Stimulated activated CD8-positive, alpha-beta memory T cell treated with anti-CD3 and anti-CD28 coated beads, Interleukin-12 subunit alpha, Interleukin-12 subunit beta, amount 100 ng/mL, for 4 hours (primary cell): Measurements from ENCODE around the gene RND2.

Experiments
- DNase-seq: peaks from one replicate; pipeline ENCODE4 v3.0.0-alpha.2; 2020; ENCODE audit warnings: low read depth

The RND2 gene

DNA sequence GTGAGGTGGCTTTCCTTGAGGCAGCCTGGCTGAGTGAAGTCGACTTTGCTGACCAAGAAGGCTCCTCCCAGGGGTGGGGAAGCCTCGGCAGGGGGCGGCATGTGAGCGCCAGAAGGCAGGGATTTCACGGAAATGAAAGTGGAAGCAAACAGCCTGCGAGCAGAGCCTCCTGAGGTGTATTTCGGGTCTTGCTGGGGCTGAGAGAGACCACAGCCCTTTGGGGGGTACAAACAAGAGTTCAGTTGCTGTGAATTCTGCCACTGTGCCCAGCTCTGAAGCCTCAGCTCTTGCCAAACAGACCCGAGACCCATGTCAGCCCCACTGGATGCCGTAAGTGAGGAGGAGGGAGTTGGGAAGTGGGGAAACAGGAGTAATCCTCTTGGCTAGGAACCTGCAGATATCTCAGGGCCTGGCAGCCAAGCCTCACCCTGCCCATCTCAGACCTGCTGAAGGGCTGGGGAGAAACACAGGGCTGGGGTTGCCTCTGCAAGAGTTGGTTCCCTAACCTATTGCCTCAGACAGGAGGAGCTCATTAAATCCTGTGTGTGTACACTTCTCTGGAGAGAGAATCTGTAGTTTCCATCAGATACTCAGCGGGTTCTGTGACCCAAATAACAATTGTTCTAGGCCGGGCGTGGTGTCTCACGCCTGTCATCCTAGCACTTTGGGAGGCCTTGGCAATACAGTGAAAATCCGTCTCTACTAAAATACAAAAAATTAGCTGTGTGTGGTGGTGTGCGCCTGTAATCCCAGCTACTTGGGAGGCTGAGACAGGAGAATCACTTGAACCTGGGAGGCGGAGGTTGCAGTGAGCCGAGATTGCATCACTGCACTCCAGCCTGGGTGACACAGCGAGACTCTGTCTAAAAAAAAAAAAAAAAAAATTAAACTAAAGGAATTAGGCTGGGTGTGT is 18.1 kb upstream of the RND2 start, which contains the start of gene IFI35:
IFI35 (plus strand) TSS at position 146 of the 913 bp plus-strand sequence; CDS start at position 310, 164 bp downstream.
- peak; percentile 73 for DNase-seq

DNA sequence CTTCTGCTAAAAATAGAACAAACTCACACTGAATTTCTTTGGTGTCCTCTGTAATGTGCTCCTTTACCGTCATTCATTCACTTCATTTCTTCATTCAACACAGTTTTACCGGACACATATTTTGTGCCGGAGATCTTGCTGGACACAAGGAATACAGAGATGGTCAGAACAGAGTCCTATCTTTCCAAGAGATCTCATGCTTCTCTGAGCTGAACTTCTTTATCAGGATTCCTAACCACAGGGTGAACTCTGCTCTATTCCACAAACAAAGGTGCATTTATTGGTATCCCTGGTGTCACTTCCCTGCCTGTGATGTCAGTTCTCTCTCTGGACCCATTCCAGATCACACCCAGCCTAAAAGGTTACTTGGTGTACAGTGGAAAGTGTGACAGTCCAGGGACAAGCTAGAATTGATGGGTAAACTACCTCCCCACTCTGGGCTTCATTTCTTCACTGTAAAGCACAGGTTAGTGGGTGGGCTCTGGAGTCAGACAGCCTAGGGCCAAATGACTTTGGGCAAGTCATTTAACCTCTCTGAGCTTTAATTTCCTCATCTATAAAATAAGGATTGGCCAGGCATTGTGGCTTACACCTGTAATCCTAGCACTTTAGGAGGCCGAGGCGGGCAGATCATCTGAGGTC is 14.2 kb upstream of the RND2 start:
- no peak for DNase-seq

DNA sequence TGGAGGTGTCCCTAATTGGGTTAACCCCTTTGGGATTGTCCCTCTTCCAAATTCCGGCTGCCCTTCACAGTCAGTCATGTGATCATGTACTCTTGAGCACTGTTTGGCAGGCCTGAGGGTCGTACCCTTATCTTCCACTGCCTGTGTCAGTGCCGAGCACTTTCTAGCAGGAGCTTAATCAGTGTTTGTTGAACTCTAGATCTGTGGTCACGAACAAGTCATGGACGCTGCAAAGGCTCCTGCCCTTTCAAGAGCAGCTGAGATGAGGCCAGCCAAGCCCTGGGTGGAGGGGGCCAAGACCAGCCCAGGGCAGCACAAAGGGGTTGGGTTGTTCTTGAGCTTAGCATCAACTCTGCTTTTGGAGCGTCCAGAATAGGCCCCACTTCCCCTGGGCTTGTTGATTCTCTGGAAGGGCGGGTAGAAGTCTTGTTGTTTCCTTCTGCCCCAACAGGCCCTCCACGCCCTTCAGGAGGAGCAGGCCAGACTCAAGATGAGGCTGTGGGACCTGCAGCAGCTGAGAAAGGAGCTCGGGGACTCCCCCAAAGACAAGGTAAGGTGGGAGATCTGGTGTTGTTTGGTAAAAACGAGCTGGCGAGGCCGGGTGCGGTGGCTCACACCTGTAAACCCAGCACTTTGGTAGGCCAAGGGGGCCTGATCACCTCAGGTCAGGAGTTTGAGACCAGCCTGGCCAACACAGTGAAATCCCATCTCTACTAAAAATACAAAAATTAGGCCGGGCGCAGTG is 13.1 kb upstream of the RND2 start:
- DNase-seq: no peak

DNA sequence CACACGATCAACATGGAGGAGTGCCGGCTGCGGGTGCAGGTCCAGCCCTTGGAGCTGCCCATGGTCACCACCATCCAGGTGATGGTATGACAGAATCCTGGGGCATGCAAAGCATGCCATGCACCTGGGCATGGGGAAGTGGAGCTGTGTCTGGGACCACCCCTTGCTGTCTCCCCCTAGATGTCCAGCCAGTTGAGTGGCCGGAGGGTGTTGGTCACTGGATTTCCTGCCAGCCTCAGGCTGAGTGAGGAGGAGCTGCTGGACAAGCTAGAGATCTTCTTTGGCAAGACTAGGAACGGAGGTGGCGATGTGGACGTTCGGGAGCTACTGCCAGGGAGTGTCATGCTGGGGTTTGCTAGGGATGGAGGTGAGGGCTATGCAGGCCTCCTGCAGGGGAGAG is 11.7 kb upstream of the RND2 start:
- DNase-seq: no peak

DNA sequence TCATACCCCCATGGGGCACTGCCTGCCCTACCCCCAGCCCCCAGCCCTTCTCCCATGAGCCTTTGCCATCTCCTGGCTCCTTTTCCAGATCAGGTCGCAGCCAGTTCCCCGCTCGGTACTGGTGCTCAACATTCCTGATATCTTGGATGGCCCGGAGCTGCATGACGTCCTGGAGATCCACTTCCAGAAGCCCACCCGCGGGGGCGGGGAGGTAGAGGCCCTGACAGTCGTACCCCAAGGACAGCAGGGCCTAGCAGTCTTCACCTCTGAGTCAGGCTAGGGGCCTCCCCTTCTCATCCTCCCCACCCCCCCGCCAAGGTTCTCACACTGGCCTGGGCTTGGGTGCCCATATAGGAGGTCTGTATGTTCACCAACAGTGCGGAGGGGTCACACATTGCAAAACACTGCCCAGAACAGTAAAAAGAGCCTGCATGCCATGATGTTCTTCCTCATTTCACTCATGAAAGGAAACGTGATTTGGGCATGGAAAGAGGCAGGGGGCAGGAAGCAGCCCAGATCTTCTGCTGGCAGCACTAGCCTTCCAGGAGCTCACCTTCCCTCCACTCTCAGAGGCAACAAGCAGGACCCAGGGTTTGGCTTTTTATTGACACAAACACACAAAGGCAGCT is 10.9 kb upstream of the RND2 start:
- DNase-seq: no peak

DNA sequence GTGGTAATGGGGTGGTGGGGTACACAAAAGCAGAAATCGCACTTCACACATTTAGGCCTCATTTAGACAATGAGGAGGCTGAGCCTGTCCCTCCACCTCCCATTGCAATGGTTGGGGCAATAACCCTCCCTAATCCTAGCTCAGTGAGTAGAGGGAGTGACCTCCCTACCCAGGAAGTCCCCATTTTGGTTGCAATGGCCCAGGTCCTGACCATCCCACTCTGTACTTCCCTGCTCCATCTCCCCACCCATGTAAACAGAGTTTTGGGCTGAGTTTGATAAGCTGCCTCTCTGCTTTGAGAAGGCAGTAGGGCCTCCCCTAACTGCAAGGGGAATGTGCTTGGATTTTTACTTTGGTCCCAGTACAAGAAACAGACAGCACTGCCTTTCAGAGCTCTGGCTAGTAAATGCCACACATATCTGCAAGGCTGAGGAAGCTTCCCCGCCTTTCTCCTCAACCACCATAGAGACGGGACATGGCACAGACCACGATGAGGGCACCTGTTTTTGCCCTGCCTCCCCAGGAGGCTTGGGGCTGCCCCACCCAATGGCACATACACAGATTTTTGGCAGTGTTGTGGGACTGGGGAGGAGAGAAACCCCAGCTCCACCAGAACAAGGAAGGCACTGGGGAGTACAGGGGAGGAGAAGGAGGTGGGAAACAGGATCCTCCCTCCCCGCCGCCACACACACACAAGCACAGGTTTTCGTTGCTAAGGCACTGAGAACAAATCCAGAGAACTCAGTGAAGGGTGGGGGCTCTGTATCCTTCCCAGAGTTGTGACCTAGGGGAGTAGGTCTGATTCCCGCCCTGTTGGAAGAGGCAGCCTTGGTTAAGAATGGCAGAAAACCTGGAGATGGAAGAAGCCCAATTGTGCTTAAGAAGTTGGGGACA is 10.1 kb upstream of the RND2 start:
- DNase-seq: no peak

DNA sequence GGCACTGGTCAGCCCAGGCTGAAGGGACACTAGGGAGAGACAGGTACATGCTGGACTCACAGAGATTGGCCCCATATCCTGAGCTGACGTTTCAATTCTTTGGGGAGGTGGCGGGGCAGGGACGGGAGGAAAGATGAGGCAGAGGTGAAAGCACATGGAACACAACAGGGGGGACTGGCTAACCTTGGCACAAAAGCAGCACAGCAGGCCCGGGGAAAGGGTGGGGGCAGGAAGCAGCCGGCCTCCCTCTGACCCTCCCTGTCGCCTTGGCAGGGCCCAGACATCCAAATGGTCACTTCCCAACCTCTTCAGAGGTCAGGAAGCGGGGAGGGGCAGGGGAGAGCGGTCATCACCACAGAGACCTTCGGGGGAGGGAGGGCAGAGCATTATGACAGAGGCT is 9.5 kb upstream of the RND2 start:
- DNase-seq: no peak

DNA sequence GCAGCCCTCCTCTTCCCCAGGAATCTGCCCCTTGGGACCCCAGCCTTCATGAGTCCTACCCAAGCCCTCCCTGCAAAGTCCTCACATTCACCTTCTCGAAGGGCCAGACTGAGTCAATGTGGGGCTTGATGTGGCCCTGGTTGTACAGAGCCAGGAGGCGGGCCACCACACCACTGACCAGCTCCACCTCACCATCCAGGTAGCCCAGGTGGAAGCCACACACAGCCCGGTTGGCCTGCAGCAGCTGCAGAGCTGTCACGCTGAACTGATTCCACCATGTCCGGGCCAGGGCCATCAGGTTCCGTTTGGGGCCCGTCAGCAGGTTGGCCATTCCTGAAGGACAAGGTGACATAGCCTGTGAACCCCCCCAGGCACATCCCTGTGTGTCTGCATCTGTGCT is 8.8 kb upstream of the RND2 start:
- DNase-seq: no peak

DNA sequence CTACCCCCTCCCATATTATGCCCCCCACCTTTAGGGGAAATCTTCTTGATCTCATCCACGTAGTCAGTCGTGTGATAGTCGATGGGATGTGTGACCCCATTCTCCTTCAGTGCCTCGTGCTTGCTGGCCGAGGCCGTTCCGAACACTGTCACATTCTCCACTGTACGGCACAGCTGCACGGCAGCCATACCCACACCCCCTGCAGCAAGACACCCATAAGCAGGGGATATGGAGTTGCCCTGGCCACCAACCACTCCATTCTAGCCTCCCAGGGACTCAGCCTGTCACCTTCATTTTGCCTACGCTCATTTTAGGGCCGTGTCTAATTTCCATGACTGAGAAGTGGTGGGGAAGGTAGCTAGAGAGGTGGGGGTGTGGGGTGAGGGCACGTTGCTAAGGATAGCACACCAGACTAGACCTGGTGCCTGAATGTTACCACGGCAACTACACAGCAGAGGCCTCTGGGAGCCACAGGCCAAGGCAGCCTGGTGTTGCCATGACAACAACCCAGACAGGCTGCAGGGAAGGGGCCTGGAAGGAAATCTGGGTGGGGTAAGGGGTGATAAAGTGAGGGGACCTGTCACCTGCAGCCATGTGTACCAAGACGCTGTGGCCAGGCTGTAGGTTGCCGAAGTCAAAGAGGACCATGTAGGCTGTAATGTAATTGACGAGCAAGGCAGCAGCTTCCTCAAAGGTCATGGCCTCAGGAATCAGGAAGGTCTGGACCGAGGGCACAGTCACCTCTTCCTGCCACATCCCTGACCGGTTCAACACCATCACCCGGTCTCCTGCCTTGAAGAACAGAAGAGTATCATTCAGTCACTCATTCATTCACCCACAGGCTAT is 6.8 kb upstream of the RND2 start:
- DNase-seq: no peak

DNA sequence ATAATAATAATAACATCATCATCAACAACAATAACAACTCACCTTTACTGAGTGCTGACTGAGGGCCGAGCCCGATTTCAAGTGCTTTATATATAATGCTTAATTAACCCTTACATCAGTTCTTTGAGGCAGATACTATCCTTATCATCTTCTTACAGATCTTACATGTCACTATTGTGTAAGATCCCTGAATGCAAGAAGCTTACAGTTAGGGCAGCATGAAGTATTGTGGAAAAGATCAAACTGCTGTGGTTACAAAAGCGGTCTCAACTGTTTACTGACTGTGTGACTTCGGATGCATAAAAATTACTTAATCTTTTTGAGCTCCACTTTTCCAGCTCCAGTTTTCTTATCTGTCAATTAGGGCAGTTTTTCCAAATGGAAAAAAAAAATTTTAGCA is 6.1 kb upstream of the RND2 start:
- no peak for DNase-seq

DNA sequence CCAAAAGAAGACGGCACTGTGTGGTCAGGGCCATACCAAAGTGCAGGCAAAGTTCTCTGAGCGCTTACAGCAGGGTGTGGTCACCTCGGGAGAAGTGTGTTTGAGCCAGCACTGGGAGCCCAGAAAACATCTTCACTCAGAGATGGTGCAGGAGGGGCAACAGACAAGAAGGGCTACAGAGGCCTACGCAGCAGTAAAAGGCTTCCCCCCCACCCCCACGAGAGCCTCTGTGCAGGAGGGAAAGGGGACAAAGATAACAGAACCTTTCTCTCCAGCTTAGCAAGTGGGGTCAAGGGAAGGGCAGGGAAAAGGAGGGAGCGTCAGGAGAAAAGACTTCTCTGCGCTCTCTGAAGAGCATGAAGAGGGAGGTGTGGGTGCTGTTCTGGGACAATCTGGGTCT is 5.6 kb upstream of the RND2 start:
- DNase-seq: no peak

DNA sequence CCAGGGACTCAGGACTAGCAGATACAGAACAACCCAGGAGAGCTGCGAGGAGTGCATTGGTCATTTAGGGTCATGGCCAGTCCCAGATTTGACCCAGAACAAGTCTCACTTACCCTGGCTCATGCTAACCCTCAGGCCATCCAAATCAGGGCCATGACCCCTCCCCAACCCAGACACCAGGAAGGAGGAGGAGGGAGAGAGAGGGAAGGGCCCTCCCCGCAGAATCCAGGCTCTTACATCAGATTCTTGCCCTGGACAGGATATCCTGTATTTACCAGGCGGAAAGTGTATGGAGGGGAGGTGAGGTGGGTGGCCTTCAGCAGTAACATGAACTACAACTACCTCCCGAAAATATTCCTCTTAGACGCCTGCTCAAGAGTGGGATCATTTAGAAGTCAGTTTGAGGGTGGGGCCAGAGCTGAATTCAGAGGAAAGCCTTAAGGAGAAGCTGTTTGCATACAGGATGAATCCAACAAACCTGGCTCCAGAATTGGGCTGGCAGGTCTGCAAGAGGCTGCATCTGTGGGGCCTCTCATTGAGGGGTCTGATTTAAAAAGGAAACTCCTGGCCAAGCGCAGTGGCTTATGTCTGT is 4.9 kb upstream of the RND2 start:
- no peak for DNase-seq

DNA sequence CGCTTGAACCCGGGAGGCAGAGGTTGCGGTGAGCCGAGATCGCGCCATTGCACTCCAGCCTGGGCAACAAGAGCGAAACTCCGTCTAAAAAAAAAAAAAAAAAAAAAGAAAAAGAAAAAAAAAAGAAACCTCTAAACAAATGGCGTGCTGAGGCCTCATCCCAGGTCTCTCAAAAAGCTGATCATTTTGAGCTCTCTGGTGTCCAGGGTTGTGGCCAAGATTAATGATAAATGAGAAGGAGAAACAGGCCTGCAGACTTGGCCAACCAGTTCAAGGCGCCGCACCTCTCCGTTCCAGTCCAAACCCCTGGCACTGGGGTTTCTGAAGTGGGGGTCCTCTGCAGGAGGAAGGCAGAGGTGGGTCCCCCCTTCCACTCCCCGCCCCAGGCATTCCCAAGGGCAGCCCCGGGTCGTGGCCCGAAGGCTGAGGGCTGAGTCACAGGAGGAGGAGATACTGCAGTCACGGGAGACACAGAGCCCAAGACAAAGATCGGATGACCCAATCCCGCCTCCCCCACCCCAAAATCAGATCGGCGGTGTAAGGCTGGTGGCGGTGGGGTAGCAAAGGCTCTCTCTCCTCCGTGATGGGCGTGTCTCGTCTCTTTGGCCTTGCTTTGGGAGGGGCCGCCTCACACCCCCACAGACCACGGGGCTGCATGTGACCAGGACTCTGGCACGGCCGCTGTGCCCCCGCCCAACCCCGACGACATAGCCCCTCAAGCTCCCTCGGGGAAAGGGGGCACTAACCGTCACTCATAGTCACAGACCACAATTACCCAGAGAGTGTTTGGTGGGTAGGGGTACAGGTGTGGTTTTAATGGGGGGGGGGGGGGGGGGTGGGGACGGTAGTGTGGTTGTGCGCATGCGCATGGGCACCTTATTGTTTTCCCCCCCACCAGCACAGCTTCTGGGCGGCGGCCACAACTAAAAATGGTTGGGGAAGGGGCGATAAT is 4.0 kb upstream of the RND2 start:
- DNase-seq: no peak

DNA sequence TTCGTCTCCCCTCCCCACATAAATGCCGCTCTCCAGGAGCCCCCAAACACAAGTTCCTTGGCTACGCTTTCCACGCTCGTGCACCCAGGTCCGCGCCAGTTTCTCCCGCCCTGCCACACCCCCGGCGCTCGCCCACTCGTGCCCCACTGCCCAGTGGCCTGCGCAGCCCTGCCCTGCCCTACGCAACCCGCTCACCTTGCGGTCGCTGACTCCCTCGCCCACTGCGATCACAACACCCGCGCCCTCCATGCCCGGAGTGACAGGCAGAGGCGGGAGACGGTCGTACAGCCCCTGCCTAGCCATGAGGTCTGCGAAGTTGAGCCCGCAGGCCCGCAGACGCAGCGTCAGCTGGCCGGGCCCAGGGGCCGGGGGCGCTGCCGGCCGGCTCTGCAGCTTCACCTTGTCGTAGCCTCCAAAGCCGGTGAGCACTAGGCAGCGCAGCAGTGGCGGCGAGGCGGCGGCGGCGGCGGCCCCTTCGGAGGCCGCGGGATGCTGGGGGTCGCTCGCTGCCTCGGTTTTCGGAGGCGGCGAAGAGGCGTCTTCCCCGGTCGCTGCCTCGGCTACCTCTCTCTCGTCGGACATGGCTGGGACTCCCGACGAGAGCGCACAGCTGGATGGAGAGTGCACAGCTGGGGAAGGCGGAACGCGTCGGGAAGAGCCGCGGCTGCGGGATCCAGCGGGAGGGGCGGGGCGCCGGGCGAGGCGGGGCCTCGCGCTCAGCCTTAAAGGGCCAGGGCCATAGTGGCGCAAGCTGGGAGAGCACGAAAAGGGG is 3.1 kb upstream of the RND2 start, which contains the start of gene VAT1:
VAT1 (minus strand) TSS at position 645 of the 772 bp plus-strand sequence; CDS start at position 582, 63 bp downstream.
- peak; percentile 42 for DNase-seq

DNA sequence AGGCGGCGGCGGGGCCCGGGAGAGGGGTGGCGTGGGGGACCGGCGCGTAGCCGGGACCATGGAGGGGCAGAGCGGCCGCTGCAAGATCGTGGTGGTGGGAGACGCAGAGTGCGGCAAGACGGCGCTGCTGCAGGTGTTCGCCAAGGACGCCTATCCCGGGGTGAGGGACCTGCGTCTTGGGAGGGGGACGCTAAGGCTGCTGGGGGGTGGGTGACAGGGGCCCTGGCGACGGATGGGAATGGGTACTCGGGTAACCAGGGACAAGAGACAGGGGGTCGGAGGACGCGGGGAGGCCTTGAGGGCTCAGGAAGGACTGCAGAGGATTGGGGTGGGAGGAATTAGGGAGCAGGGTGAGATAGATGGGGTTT is 243 bp downstream of the RND2 start:
- no peak for DNase-seq

DNA sequence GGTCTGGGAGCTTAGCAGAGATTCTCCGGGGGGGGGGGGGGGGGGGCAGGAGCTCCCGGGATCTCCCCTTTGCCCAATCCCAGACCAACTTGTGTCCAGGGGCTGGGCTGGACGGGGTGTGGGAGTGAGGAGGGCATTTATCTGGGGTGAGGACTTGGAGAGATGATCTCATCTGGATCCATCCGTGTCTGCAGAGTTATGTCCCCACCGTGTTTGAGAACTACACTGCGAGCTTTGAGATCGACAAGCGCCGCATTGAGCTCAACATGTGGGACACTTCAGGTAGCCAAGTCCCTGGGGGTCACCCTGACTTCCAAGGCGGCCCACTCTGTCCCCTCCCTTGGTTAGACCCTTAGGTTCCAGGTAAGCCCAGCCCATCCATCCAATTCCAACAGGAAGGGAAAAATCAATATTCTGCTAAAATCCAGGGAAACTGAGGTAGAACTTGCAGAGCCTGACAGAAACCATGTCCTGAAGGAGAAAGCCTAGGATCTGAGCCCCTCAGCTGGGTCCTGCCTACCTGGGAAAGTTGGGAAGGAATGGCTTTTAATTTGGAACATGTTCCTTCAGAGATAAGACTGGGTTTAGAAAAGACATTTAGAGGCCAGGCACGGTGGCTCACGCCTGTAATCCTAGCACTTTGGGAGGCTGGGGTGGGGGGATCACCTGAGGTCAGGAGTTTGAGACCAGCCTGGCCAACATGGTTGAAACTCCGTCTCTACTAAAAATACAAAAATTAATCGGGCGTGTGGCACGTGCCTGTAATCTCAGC is 921 bp downstream of the RND2 start:
- no peak for DNase-seq

DNA sequence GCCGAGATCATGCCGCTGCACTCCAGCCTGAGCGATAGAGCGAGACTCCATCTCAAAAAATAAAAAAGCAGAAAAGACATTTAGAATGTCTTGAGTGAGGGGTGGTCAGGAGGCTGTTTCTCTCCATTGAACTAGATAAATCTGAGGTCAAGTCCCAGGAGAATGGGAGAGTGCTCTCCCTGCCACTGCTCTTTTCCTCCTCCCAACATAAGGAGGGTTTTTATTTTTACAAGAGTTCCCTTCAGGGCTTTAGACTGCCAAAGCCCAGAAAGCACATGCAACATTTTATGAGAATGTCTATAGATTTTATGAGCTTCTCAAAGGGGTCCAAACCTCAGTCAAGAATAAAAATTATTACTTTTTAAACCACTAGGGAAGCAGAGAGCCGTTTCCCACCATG is 1.6 kb downstream of the RND2 start:
- DNase-seq: no peak
